AG09319 (cell line): ENCODE results near the gene PDE4D.

Experiments
- DNase-seq: peaks from one replicate; pipeline ENCODE4 v3.0.0-alpha.2; 2010; ENCODE audit warnings: low read depth; ENCODE audit errors: extremely low read depth
- TF ChIP-seq, protein P1 (sequence below): IDR thresholded peaks from 2 replicates; pipeline ENCODE4 v1.5.1; 2011; ENCODE audit warnings: low read depth, mild to moderate bottlenecking, inconsistent platforms, low read length, moderate library complexity

The PDE4D gene

GRCh38 chr5:59436364-59437148 is 457.0 kb downstream of the PDE4D start:
- TF ChIP-seq, protein P1, sequence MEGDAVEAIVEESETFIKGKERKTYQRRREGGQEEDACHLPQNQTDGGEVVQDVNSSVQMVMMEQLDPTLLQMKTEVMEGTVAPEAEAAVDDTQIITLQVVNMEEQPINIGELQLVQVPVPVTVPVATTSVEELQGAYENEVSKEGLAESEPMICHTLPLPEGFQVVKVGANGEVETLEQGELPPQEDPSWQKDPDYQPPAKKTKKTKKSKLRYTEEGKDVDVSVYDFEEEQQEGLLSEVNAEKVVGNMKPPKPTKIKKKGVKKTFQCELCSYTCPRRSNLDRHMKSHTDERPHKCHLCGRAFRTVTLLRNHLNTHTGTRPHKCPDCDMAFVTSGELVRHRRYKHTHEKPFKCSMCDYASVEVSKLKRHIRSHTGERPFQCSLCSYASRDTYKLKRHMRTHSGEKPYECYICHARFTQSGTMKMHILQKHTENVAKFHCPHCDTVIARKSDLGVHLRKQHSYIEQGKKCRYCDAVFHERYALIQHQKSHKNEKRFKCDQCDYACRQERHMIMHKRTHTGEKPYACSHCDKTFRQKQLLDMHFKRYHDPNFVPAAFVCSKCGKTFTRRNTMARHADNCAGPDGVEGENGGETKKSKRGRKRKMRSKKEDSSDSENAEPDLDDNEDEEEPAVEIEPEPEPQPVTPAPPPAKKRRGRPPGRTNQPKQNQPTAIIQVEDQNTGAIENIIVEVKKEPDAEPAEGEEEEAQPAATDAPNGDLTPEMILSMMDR: no peak
- DNase-seq: no peak

DNA sequence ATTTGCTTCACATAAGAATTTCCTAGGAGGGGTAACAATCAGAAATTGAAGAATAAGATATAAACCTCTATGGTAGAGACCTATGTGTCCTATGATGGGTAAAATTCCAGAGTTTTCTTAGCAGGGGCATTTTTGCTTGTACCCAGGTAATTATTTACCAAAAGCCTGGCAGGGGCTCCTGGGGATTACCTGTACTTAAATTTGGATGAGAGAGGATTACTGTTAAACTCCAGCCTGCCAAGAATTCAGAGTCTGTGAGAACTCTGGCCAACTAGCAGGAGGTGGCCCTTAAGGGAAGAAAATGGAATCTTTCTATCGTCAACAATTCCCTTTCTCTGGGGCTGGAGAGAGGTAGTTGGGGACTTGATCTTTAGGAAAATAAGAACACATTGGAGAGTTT is 460.4 kb downstream of the PDE4D start:
- no peak for DNase-seq
- TF ChIP-seq, protein P1: no peak

DNA sequence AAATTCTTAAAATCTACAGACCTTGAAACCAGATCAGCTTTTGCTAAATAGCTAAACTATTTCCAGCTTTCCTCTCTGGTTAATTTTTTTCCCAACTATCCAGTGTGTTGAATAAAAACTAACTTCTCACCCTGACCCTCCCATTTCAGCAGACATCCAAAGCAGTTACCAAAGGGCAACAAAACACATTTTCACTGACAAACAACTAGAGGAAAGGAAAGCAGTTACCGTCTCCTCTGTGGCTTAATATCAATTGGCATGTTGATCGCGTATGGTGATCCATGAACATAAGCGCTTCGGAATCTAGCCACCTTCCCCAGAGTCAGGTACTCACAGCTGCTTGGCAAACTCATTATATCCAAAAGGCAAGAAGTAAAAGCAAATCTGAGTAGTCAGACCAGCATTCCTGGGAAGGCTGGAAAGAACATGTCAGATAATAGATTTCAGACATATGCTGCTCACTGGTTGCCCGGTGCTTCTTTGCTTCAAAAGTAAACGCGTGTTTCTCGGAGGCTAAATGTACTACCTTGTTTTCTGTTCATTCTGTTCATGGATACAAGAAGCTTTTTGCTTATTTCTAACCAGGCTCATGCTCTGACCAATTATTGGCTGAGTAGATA is 463.4 kb downstream of the PDE4D start:
- no peak for DNase-seq
- TF ChIP-seq, protein P1: no peak

- DNase-seq: no peak
- TF ChIP-seq, protein P1: no peak
These were observed 465.1 kb downstream of the PDE4D start for GRCh38 chr5:59428391-59428790.

DNA sequence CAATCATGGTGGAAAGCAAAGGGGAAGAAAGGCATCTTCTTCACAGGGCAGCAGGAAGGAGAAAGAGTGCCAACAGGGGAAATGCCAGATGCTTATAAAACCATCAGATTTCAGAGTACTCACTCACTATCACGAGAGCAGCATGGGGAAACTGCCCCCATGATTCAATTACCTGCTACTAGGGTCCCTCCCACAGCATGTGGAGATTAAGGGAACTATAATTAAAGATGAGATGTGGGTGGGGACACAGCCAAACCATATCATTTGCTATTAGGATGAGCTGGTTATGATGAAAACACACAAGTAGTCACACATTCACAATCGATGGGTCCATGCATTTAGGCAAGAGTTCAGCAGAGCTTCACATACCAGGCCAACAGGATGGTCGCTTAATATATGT is 469.0 kb downstream of the PDE4D start:
- TF ChIP-seq, protein P1: no peak
- no peak for DNase-seq

- no peak for DNase-seq
- TF ChIP-seq, protein P1: no peak
These were observed 470.5 kb downstream of the PDE4D start for GRCh38 chr5:59423021-59423420.
